ENCODE data around the gene GALNT2.

The GALNT2 gene

GRCh38 chr1:230150615-230151014 lies 83.6 kb downstream of the GALNT2 start:
- Histone ChIP-seq H3K27me3 (ENCODE audit: control insufficient read depth in 2 of 2, insufficient read depth in 2 of 2, low read length in 2 of 2) (no peaks in the 10 kb centered on the region), H3K4me1 (ENCODE audit: control insufficient read depth in 2 of 2, insufficient read depth in 2 of 2, low read length in 2 of 2) (peaks cover 0 to 6% of the 10 kb centered on the region in 2 donors), H3K4me3 (ENCODE audit: low read length in 2 of 2) (no peak overlapping the region), H3K27ac (ENCODE audit: low read depth in 2 of 2, low read length in 2 of 2) (peak overlapping the region; percentile 49 to 69), H3K9ac (ENCODE audit: low read depth in 1 of 2, low read length in 2 of 2) (no peak overlapping the region), H3K36me3 (ENCODE audit: control insufficient read depth in 2 of 2, insufficient read depth in 2 of 2, low read length in 2 of 2) (no peaks in the 10 kb centered on the region), H3K9me3 (ENCODE audit: control insufficient read depth in 2 of 2, low read length in 2 of 2) (no peaks in the 10 kb centered on the region)

DNA sequence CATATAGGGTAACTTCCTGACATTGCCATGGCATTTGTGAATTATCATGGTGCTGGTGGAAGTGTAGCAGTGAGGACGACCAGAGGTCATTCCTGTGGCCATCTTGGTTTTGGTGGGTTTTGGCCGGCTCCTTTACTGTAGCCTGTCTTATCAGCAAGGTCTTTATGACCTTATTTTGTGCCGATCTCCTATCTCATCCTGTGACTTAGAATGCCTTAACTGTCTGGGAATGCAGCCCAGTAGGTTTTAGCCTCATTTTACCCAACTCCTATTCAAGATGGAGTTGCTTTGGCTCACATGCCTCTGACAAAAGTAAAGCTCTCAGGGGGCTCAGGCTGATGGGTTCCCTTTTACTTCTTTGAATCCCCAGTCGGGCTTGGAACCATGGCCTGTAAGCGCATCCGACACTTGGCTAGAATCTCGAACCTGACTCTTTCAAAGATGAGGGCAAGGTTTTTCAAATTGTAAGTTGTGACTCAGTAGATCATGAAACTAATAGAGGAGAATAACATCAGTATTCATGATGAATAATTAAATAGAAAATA lies 85.0 kb downstream of the GALNT2 start:
- Histone ChIP-seq H3K4me1 (ENCODE audit: control insufficient read depth in 2 of 2, insufficient read depth in 2 of 2, low read length in 2 of 2) (peaks cover 0 to 6% of the 10 kb centered on the region in 2 donors), H3K36me3 (ENCODE audit: control insufficient read depth in 2 of 2, insufficient read depth in 2 of 2, low read length in 2 of 2) (no peaks in the 10 kb centered on the region), H3K9ac (ENCODE audit: low read depth in 1 of 2, low read length in 2 of 2) (no peak overlapping the region), H3K9me3 (ENCODE audit: control insufficient read depth in 2 of 2, low read length in 2 of 2) (no peaks in the 10 kb centered on the region), H3K27me3 (ENCODE audit: control insufficient read depth in 2 of 2, insufficient read depth in 2 of 2, low read length in 2 of 2) (no peaks in the 10 kb centered on the region), H3K4me3 (ENCODE audit: low read length in 2 of 2) (no peak overlapping the region), H3K27ac (ENCODE audit: low read depth in 2 of 2, low read length in 2 of 2) (no peak overlapping the region)

DNA sequence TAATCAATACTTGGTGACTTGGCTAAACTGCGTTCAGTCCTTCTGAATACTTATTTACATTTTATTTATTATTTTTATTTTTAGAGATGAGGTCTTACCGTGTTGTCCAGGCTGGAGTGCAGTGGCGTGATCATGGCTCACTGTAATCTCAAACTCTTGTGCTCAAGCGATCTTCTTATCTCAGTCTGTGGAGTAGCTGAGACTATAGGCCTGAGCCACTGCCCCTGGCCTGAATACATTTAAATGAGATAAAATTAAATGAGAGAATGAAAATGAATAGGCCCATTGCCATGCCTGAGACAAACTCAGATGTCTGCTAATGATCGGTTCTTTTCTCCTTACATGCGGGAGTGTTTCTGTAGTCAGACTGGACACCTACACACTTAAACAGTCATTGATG lies 86.0 kb downstream of the GALNT2 start:
- Histone ChIP-seq H3K9me3 (ENCODE audit: control insufficient read depth in 2 of 2, low read length in 2 of 2) (no peaks in the 10 kb centered on the region), H3K4me3 (ENCODE audit: low read length in 2 of 2) (no peak overlapping the region), H3K9ac (ENCODE audit: low read depth in 1 of 2, low read length in 2 of 2) (no peak overlapping the region), H3K4me1 (ENCODE audit: control insufficient read depth in 2 of 2, insufficient read depth in 2 of 2, low read length in 2 of 2) (peaks cover 3 to 4% of the 10 kb centered on the region in 2 donors), H3K27ac (ENCODE audit: low read depth in 2 of 2, low read length in 2 of 2) (no peak overlapping the region), H3K36me3 (ENCODE audit: control insufficient read depth in 2 of 2, insufficient read depth in 2 of 2, low read length in 2 of 2) (no peaks in the 10 kb centered on the region), H3K27me3 (ENCODE audit: control insufficient read depth in 2 of 2, insufficient read depth in 2 of 2, low read length in 2 of 2) (no peaks in the 10 kb centered on the region)

DNA sequence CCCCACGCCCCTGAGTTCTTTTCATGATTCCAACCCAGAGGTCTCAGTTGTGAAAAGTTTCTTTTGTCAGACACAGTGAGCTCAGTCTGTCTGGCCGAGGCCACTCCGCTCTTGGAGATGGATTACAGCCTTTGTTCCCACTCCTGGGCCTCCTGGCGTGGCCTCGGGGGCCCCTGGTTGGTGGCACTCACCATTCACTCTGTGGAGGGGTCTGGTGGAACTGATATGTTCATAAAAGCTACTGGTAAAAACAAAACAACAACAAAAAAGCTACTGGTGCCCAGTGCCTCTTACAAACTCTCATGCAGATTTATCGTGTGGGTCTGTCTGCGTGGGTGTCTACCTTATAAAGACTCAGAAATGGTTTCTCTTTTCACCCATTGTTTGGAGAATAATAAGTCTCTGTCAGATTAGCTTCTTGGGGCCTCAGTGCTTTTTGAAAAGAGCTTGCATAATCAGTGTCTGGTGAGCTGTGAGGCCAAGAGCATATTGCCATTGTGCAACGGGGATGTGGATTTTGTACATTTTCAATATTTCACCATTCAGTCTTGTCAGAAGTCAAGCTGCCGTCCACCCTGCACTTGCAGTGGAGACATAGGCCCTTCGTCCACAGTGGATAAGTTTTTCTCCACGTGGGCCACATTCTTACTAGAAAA lies 86.7 kb downstream of the GALNT2 start:
- no peak overlapping the region for H3K9ac ChIP-seq (ENCODE audit: low read depth in 1 of 2, low read length in 2 of 2)
- no peak overlapping the region for H3K4me3 ChIP-seq (ENCODE audit: low read length in 2 of 2)
- H3K27ac ChIP-seq (ENCODE audit: low read depth in 2 of 2, low read length in 2 of 2): no peak overlapping the region
- H3K4me1 ChIP-seq (ENCODE audit: control insufficient read depth in 2 of 2, insufficient read depth in 2 of 2, low read length in 2 of 2): peaks cover 10 to 11% of the 10 kb centered on the region in 2 donors
- H3K27me3 ChIP-seq (ENCODE audit: control insufficient read depth in 2 of 2, insufficient read depth in 2 of 2, low read length in 2 of 2): no peaks in the 10 kb centered on the region
- no peaks in the 10 kb centered on the region for H3K36me3 ChIP-seq (ENCODE audit: control insufficient read depth in 2 of 2, insufficient read depth in 2 of 2, low read length in 2 of 2)
- no peaks in the 10 kb centered on the region for H3K9me3 ChIP-seq (ENCODE audit: control insufficient read depth in 2 of 2, low read length in 2 of 2)

DNA sequence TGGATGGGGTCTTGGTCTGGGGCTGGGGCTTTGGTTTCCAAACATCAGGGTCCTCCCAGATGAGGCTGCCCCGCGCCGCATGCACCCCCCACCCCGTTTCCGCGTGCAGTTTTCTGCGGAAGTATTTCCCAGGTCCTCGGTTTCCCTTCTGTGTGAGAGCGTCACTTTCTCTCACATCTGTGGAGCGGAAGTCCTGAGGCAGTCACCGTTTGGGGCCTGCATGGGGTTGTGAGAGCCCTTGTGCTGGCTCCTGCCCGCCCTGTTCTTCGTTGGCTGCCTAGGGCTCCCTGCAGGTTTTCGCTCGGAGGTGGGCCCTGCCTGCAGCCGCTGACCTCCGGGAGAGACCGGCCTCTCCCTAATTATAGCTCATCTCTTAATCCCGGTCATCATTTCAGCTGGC lies 88.0 kb downstream of the GALNT2 start:
- Histone ChIP-seq H3K4me1 (ENCODE audit: control insufficient read depth in 2 of 2, insufficient read depth in 2 of 2, low read length in 2 of 2) (peaks cover 17 to 19% of the 10 kb centered on the region in 2 donors), H3K27me3 (ENCODE audit: control insufficient read depth in 2 of 2, insufficient read depth in 2 of 2, low read length in 2 of 2) (no peaks in the 10 kb centered on the region), H3K36me3 (ENCODE audit: control insufficient read depth in 2 of 2, insufficient read depth in 2 of 2, low read length in 2 of 2) (no peaks in the 10 kb centered on the region), H3K9me3 (ENCODE audit: control insufficient read depth in 2 of 2, low read length in 2 of 2) (no peaks in the 10 kb centered on the region), H3K27ac (ENCODE audit: low read depth in 2 of 2, low read length in 2 of 2) (no peak overlapping the region), H3K9ac (ENCODE audit: low read depth in 1 of 2, low read length in 2 of 2) (no peak overlapping the region), H3K4me3 (ENCODE audit: low read length in 2 of 2) (no peak overlapping the region)

DNA sequence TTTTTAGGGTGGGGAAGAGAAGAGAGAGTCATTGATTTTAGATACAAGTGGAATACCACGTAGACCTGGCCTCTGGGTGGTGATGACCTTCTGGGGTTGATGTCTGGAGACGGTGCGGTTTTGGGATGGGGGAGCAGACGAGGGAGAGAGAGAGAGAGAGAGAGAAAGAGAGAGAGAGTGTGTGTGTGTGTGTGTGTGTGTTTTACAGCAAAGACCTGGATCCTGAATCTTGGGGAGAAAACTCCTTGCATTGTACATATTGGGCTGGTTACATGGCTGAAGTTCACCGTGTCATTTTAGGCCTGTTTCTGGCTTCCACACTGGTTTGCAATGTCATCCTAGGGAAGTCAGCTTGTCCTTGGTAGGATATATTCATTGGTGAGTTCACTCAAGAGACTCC lies 89.0 kb downstream of the GALNT2 start:
- Histone ChIP-seq H3K9ac (ENCODE audit: low read depth in 1 of 2, low read length in 2 of 2) (no peak overlapping the region), H3K4me3 (ENCODE audit: low read length in 2 of 2) (no peak overlapping the region), H3K27me3 (ENCODE audit: control insufficient read depth in 2 of 2, insufficient read depth in 2 of 2, low read length in 2 of 2) (no peaks in the 10 kb centered on the region), H3K27ac (ENCODE audit: low read depth in 2 of 2, low read length in 2 of 2) (no peak overlapping the region), H3K9me3 (ENCODE audit: control insufficient read depth in 2 of 2, low read length in 2 of 2) (no peaks in the 10 kb centered on the region), H3K36me3 (ENCODE audit: control insufficient read depth in 2 of 2, insufficient read depth in 2 of 2, low read length in 2 of 2) (no peaks in the 10 kb centered on the region), H3K4me1 (ENCODE audit: control insufficient read depth in 2 of 2, insufficient read depth in 2 of 2, low read length in 2 of 2) (peaks cover 17 to 19% of the 10 kb centered on the region in 2 donors)

DNA sequence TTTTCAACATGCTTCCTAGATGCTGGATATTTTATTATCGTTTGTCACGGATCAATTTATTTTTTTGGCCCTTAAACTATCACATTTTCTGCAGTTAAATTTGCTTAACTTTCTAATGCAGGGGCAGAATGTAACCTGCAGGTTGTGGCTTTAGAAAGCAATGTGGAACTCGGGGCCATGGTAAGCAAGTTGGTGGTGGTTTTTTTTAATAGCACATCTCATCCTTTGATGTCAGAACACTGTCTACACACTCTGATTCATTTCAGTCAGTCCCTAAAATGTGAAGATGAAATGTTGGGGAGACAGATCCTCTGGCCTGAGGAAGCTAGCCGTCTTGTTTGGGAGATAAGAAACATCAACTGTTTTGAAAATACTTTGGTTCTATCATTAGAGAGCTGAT lies 89.5 kb downstream of the GALNT2 start:
- H3K36me3 ChIP-seq (ENCODE audit: control insufficient read depth in 2 of 2, insufficient read depth in 2 of 2, low read length in 2 of 2): no peaks in the 10 kb centered on the region
- no peaks in the 10 kb centered on the region for H3K27me3 ChIP-seq (ENCODE audit: control insufficient read depth in 2 of 2, insufficient read depth in 2 of 2, low read length in 2 of 2)
- no peak overlapping the region for H3K9ac ChIP-seq (ENCODE audit: low read depth in 1 of 2, low read length in 2 of 2)
- H3K4me1 ChIP-seq (ENCODE audit: control insufficient read depth in 2 of 2, insufficient read depth in 2 of 2, low read length in 2 of 2): peaks cover 17 to 19% of the 10 kb centered on the region in 2 donors
- H3K4me3 ChIP-seq (ENCODE audit: low read length in 2 of 2): no peak overlapping the region
- no peaks in the 10 kb centered on the region for H3K9me3 ChIP-seq (ENCODE audit: control insufficient read depth in 2 of 2, low read length in 2 of 2)
- H3K27ac ChIP-seq (ENCODE audit: low read depth in 2 of 2, low read length in 2 of 2): no peak overlapping the region

- no peaks in the 10 kb centered on the region for H3K36me3 ChIP-seq (ENCODE audit: control insufficient read depth in 2 of 2, insufficient read depth in 2 of 2, low read length in 2 of 2)
- H3K4me1 ChIP-seq (ENCODE audit: control insufficient read depth in 2 of 2, insufficient read depth in 2 of 2, low read length in 2 of 2): peaks cover 17 to 19% of the 10 kb centered on the region in 2 donors
- H3K9me3 ChIP-seq (ENCODE audit: control insufficient read depth in 2 of 2, low read length in 2 of 2): no peaks in the 10 kb centered on the region
- no peaks in the 10 kb centered on the region for H3K27me3 ChIP-seq (ENCODE audit: control insufficient read depth in 2 of 2, insufficient read depth in 2 of 2, low read length in 2 of 2)
- no peak overlapping the region for H3K4me3 ChIP-seq (ENCODE audit: low read length in 2 of 2)
- no peak overlapping the region for H3K27ac ChIP-seq (ENCODE audit: low read depth in 2 of 2, low read length in 2 of 2)
- H3K9ac ChIP-seq (ENCODE audit: low read depth in 1 of 2, low read length in 2 of 2): no peak overlapping the region
Measured at GRCh38 chr1:230157420-230158390, 90.7 kb downstream of the GALNT2 start.

GRCh38 chr1:230158415-230159291 lies 91.6 kb downstream of the GALNT2 start:
- Histone ChIP-seq H3K9ac (ENCODE audit: low read depth in 1 of 2, low read length in 2 of 2) (no peak overlapping the region), H3K4me1 (ENCODE audit: control insufficient read depth in 2 of 2, insufficient read depth in 2 of 2, low read length in 2 of 2) (peaks cover 17 to 19% of the 10 kb centered on the region in 2 donors), H3K4me3 (ENCODE audit: low read length in 2 of 2) (no peak overlapping the region), H3K9me3 (ENCODE audit: control insufficient read depth in 2 of 2, low read length in 2 of 2) (no peaks in the 10 kb centered on the region), H3K27me3 (ENCODE audit: control insufficient read depth in 2 of 2, insufficient read depth in 2 of 2, low read length in 2 of 2) (no peaks in the 10 kb centered on the region), H3K27ac (ENCODE audit: low read depth in 2 of 2, low read length in 2 of 2) (no peak overlapping the region), H3K36me3 (ENCODE audit: control insufficient read depth in 2 of 2, insufficient read depth in 2 of 2, low read length in 2 of 2) (no peaks in the 10 kb centered on the region)
